Activated naive CD8-positive, alpha-beta T cell treated with anti-CD3 and anti-CD28 coated beads, Interleukin-2, amount 10 ng/mL, durations not matched to agents 7 days and 5 days (primary cell): ENCODE measurements around the gene TSHZ2. TPM values are rescaled to one million over a fixed set of nuclear protein-coding genes. Genes with fewer than 3 reads are reported as not detected.

ENCODE experiments used
- ATAC-seq: fragments of 150-1000 bp; cut with Tn5 transposase; one replicate; pipeline ENCODE4 v1.10.0; 2021; ENCODE audit warnings: low read depth, moderate library complexity
- POLR2A ChIA-PET: fragments of 350-600 bp; sonication (Branson Sonifier 250); formaldehyde crosslinking; loops from one replicate; lab custom pipeline; 2021; ENCODE audit warnings: antibody characterized with exemption; lab: Charles Lee
- DNase-seq: peaks from one replicate; pipeline ENCODE4 v3.0.0; 2021
- H3K27ac Mint-ChIP-seq: one replicate; pipeline ENCODE4 v1.8.0; 2022; ENCODE audit warnings: mild to moderate bottlenecking, mixed read lengths
- H3K27me3 Mint-ChIP-seq: one replicate; pipeline ENCODE4 v1.8.0; 2022; ENCODE audit warnings: mild to moderate bottlenecking, moderate library complexity, mixed read lengths
- H3K36me3 Mint-ChIP-seq: one replicate; pipeline ENCODE4 v1.8.0; 2021; ENCODE audit warnings: mild to moderate bottlenecking, mixed read lengths
- H3K4me1 Mint-ChIP-seq: one replicate; pipeline ENCODE4 v1.8.0; 2021; ENCODE audit warnings: mixed read lengths
- H3K4me3 Mint-ChIP-seq: one replicate; pipeline ENCODE4 v1.8.0; 2022; ENCODE audit warnings: mild to moderate bottlenecking, moderate library complexity, mixed read lengths
- H3K9me3 Mint-ChIP-seq: one replicate; pipeline ENCODE4 v1.8.0; 2021; ENCODE audit warnings: mixed read lengths
- total RNA-seq, 2 experiments: library from RNA; stranded (reverse); gene quantifications; one replicate each; pipeline ENCODE4 v1.2.3, GENCODE V29; 2021

The TSHZ2 gene
- total RNA-seq, 2 experiments from 2014 or later: 0.44 to 0.54 TPM

GRCh38 chr20:53253668-53254067 is 281.5 kb downstream of the TSHZ2 start:
- Mint-ChIP-seq H3K9me3 (no peaks in the 10 kb centered on the region), H3K36me3 (no peaks in the 10 kb centered on the region), H3K27ac (no peak overlapping the region), H3K27me3 (no peaks in the 10 kb centered on the region), H3K4me1 (no peaks in the 10 kb centered on the region), H3K4me3 (no peak overlapping the region)
- POLR2A ChIA-PET: no interaction called here
- ATAC-seq: no peak
- no peak for DNase-seq

GRCh38 chr20:53255102-53255710 is 283.0 kb downstream of the TSHZ2 start:
- DNase-seq (no peak), ATAC-seq (no peak)
- no peak overlapping the region for H3K4me3 Mint-ChIP-seq
- no peak overlapping the region for H3K27ac Mint-ChIP-seq
- H3K9me3 Mint-ChIP-seq: no peaks in the 10 kb centered on the region
- no peaks in the 10 kb centered on the region for H3K27me3 Mint-ChIP-seq
- H3K36me3 Mint-ChIP-seq: no peaks in the 10 kb centered on the region
- no peaks in the 10 kb centered on the region for H3K4me1 Mint-ChIP-seq
- POLR2A ChIA-PET: no interaction called here

- ATAC-seq (no peak), DNase-seq (no peak)
- no peaks in the 10 kb centered on the region for H3K9me3 Mint-ChIP-seq
- no peak overlapping the region for H3K4me3 Mint-ChIP-seq
- H3K4me1 Mint-ChIP-seq: no peaks in the 10 kb centered on the region
- POLR2A ChIA-PET: no interaction called here
- H3K27me3 Mint-ChIP-seq: peaks cover 2% of the 10 kb centered on the region
- H3K36me3 Mint-ChIP-seq: no peaks in the 10 kb centered on the region
- no peak overlapping the region for H3K27ac Mint-ChIP-seq
Observed at GRCh38 chr20:53258741-53259140, 286.6 kb downstream of the TSHZ2 start.

- DNase-seq: no peak
- ATAC-seq: no peak
- H3K27ac Mint-ChIP-seq: no peak overlapping the region
- no peak overlapping the region for H3K4me3 Mint-ChIP-seq
- H3K36me3 Mint-ChIP-seq: no peaks in the 10 kb centered on the region
- no peaks in the 10 kb centered on the region for H3K4me1 Mint-ChIP-seq
- peaks cover 2% of the 10 kb centered on the region for H3K27me3 Mint-ChIP-seq
- POLR2A ChIA-PET: no interaction called here
- H3K9me3 Mint-ChIP-seq: no peaks in the 10 kb centered on the region
Observed at GRCh38 chr20:53260168-53260567, 288.0 kb downstream of the TSHZ2 start.

- ATAC-seq: no peak
- no peak for DNase-seq
- H3K4me1 Mint-ChIP-seq: no peaks in the 10 kb centered on the region
- POLR2A ChIA-PET: no interaction called here
- no peak overlapping the region for H3K4me3 Mint-ChIP-seq
- no peaks in the 10 kb centered on the region for H3K9me3 Mint-ChIP-seq
- no peak overlapping the region for H3K27ac Mint-ChIP-seq
- H3K27me3 Mint-ChIP-seq: peaks cover 2% of the 10 kb centered on the region
- no peaks in the 10 kb centered on the region for H3K36me3 Mint-ChIP-seq
Observed at GRCh38 chr20:53260591-53260990, 288.4 kb downstream of the TSHZ2 start.

- Mint-ChIP-seq H3K27ac (no peak overlapping the region), H3K4me1 (no peaks in the 10 kb centered on the region), H3K36me3 (no peaks in the 10 kb centered on the region), H3K9me3 (no peaks in the 10 kb centered on the region), H3K4me3 (no peak overlapping the region), H3K27me3 (peaks cover 2% of the 10 kb centered on the region)
- no peak for DNase-seq
- ATAC-seq: no peak
- POLR2A ChIA-PET: no interaction called here
Observed at GRCh38 chr20:53262365-53262764, 290.2 kb downstream of the TSHZ2 start.

- no peak for ATAC-seq
- POLR2A ChIA-PET: no interaction called here
- no peaks in the 10 kb centered on the region for H3K4me1 Mint-ChIP-seq
- no peaks in the 10 kb centered on the region for H3K9me3 Mint-ChIP-seq
- H3K27me3 Mint-ChIP-seq: peaks cover 5% of the 10 kb centered on the region
- H3K36me3 Mint-ChIP-seq: no peaks in the 10 kb centered on the region
- H3K4me3 Mint-ChIP-seq: no peak overlapping the region
- no peak overlapping the region for H3K27ac Mint-ChIP-seq
- DNase-seq: no peak
Observed at GRCh38 chr20:53263554-53264438, 291.6 kb downstream of the TSHZ2 start.

GRCh38 chr20:53264604-53265003 is 292.4 kb downstream of the TSHZ2 start:
- no peaks in the 10 kb centered on the region for H3K36me3 Mint-ChIP-seq
- H3K4me3 Mint-ChIP-seq: no peak overlapping the region
- POLR2A ChIA-PET: no interaction called here
- H3K9me3 Mint-ChIP-seq: no peaks in the 10 kb centered on the region
- no peak for ATAC-seq
- H3K27me3 Mint-ChIP-seq: peaks cover 5% of the 10 kb centered on the region
- H3K4me1 Mint-ChIP-seq: no peaks in the 10 kb centered on the region
- no peak for DNase-seq
- H3K27ac Mint-ChIP-seq: no peak overlapping the region

GRCh38 chr20:53265304-53265875 is 293.2 kb downstream of the TSHZ2 start:
- ATAC-seq (no peak), DNase-seq (no peak)
- Mint-ChIP-seq H3K9me3 (no peaks in the 10 kb centered on the region), H3K36me3 (no peaks in the 10 kb centered on the region), H3K27ac (no peak overlapping the region), H3K4me1 (no peaks in the 10 kb centered on the region), H3K27me3 (peaks cover 5% of the 10 kb centered on the region), H3K4me3 (no peak overlapping the region)
- POLR2A ChIA-PET: no interaction called here

- no peak overlapping the region for H3K4me3 Mint-ChIP-seq
- H3K27ac Mint-ChIP-seq: no peak overlapping the region
- POLR2A ChIA-PET: no interaction called here
- DNase-seq (no peak), ATAC-seq (no peak)
- no peaks in the 10 kb centered on the region for H3K4me1 Mint-ChIP-seq
- no peaks in the 10 kb centered on the region for H3K9me3 Mint-ChIP-seq
- H3K27me3 Mint-ChIP-seq: peaks cover 3% of the 10 kb centered on the region
- no peaks in the 10 kb centered on the region for H3K36me3 Mint-ChIP-seq
Observed at GRCh38 chr20:53269380-53269779, 297.2 kb downstream of the TSHZ2 start.

- Mint-ChIP-seq H3K27me3 (peaks cover 3% of the 10 kb centered on the region), H3K27ac (no peak overlapping the region)
Observed at GRCh38 chr20:53270792-53271375, 298.7 kb downstream of the TSHZ2 start.

GRCh38 chr20:53274365-53274764 is 302.2 kb downstream of the TSHZ2 start:
- H3K36me3 Mint-ChIP-seq: no peaks in the 10 kb centered on the region
- H3K4me3 Mint-ChIP-seq: no peak overlapping the region
- no peaks in the 10 kb centered on the region for H3K27me3 Mint-ChIP-seq
- H3K9me3 Mint-ChIP-seq: no peaks in the 10 kb centered on the region
- ATAC-seq (no peak), DNase-seq (no peak)
- H3K4me1 Mint-ChIP-seq: no peaks in the 10 kb centered on the region
- H3K27ac Mint-ChIP-seq: no peak overlapping the region
- POLR2A ChIA-PET: no interaction called here

More at GRCh38 chr20:53270792-53271375, 298.7 kb downstream of the TSHZ2 start:
- POLR2A ChIA-PET: no interaction called here
- Mint-ChIP-seq H3K9me3 (no peaks in the 10 kb centered on the region), H3K4me1 (no peaks in the 10 kb centered on the region), H3K4me3 (no peak overlapping the region), H3K36me3 (no peaks in the 10 kb centered on the region)
- ATAC-seq: no peak
- no peak for DNase-seq

GRCh38 chr20:53274807-53275206 is 302.6 kb downstream of the TSHZ2 start:
- DNase-seq: no peak
- Mint-ChIP-seq H3K4me3 (no peak overlapping the region), H3K36me3 (no peaks in the 10 kb centered on the region), H3K27ac (no peak overlapping the region), H3K4me1 (no peaks in the 10 kb centered on the region), H3K27me3 (no peaks in the 10 kb centered on the region), H3K9me3 (no peaks in the 10 kb centered on the region)
- no peak for ATAC-seq
- POLR2A ChIA-PET: no interaction called here
